PC-9 (cell line): Measurements from ENCODE around the gene ANO2.

Source experiments
- EZH2 ChIP-seq: fragments of 200-600 bp; sonication (generic); IDR thresholded peaks from 2 replicates; pipeline ENCODE4 v1.8.0; 2017; ENCODE audit warnings: antibody characterized with exemption, low read depth
- TF ChIP-seq, protein P1 (sequence below): fragments of 200-600 bp; sonication (generic); conservative IDR thresholded peaks from 2 replicates; pipeline ENCODE4 v1.6.1; 2017; ENCODE audit warnings: mixed run types, antibody characterized with exemption, mild to moderate bottlenecking, moderate library complexity

DNA sequence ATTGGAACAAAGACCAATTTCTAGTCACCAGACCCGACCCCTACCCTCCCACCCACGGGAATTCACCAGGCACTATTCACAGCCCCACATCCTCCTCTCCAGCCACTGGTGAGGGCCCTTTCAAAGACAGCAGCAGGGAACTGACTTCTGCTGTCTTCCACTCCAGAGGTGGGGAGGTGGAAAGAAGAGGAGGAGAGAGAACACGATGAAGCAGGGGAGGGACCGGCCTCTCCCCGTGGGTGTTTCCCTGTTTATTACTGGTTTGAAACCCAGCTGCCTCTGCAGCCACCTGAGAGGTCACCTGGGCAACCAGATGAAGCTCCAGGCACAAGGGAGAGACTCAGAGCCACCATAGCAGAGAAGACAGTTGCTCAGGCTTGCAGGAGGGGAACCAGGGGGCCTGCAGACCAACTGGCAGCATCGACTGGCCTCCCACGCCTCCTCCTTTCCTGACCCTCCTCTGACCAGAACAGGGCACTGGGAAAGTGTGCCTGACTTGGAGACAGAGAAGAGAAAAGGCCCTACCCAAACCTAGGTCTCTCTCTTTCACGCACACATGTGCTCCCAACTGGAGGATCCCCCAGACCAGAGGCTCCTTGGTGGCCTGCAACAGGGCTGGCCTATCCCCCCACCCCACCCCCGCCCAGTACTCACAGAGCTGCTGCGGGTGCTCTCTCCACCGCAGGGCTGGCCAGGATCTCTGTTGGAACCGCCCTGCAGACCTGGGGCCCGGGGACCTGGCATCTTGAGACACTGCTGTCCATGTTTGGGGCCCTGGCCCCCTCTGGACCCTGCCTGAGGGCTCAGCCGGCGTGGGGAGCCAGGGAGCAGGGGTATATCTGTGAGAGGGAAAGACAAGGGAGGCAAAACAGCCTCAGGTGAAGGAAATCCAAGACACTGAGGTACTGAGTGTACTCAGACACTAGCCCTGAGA lies 22.8 kb downstream of the ANO2 start:
- TF ChIP-seq, protein P1, sequence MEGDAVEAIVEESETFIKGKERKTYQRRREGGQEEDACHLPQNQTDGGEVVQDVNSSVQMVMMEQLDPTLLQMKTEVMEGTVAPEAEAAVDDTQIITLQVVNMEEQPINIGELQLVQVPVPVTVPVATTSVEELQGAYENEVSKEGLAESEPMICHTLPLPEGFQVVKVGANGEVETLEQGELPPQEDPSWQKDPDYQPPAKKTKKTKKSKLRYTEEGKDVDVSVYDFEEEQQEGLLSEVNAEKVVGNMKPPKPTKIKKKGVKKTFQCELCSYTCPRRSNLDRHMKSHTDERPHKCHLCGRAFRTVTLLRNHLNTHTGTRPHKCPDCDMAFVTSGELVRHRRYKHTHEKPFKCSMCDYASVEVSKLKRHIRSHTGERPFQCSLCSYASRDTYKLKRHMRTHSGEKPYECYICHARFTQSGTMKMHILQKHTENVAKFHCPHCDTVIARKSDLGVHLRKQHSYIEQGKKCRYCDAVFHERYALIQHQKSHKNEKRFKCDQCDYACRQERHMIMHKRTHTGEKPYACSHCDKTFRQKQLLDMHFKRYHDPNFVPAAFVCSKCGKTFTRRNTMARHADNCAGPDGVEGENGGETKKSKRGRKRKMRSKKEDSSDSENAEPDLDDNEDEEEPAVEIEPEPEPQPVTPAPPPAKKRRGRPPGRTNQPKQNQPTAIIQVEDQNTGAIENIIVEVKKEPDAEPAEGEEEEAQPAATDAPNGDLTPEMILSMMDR: no peak
- no peak for TF ChIP-seq EZH2
